Activated T-cell treated with anti-CD3 and anti-CD28 coated beads, Interleukin-2, amount 50 U/mL, for 1 hour (primary cell): Measurements from ENCODE around the gene GPR179.

Experiments used
- DNase-seq: peaks from one replicate; pipeline ENCODE4 v3.0.0-alpha.2; 2020

Gene GPR179

DNA sequence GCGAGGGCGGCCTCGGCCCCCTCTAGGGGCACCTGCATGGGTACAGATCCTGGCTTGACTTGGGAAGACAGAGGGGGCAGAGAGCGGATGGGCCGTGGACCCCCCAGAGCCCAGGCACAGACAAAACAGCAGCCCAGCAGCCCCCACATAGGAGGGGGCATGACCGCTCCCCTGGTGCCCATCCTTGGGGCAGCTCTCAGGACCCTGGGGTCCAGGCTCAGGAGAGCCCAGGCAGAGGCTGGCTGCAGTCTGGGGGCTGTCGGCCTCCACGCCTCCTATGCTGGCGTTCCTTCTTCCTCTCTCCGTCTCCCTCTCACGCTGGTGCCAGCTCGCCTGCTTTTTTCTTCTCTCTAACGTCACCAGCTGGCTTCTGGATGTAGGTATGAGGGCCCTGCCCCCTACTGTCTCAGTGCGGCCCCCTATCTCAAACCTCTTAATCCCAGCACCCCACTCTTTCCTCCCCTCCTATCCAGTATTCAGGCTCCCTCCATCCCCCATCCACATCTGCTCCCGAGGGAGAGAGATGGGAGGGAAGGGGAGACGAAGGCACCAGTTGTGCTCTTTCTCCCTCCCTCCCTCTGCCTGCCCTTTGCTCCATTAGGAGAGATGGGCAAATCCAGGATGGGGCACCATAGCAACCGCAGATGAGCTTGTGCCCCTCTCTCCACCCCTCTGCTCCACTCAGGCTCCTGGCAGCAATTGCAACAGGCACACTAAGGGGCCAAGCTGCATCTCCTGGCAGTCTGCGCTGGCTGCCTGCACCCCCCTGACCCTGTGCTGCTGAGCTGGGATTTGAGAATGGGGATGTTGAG lies at the start of gene GPR179:
Gene GPR179, minus strand, starts transcription at position 349 of the 812 bp plus-strand sequence. Its CDS starts 167 bp downstream, at position 182.
- DNase-seq, result no peak

DNA sequence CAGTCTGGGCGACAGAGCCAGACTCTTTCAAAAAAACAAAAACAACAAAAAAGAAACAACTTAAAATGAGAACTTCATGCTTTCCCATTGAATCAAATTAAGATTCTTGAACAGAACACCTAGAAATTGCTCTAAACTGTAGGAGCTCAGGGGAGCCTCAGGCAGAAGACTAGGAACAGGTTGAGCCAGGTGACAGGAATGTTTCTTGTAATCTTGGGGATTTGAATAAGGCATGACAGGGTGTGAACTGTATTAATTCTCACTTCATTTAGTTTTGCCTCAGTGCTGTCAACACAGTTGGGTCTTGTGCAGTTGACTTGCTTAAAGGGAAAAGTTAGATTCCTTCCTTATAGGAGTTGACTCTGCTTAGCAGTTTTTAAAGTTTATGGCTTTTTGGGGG lies 35.7 kb upstream of the GPR179 start:
- DNase-seq, result no peak

GRCh38 chr17:38369124-38369886 lies 25.5 kb upstream of the GPR179 start:
- DNase-seq, result no peak

DNA sequence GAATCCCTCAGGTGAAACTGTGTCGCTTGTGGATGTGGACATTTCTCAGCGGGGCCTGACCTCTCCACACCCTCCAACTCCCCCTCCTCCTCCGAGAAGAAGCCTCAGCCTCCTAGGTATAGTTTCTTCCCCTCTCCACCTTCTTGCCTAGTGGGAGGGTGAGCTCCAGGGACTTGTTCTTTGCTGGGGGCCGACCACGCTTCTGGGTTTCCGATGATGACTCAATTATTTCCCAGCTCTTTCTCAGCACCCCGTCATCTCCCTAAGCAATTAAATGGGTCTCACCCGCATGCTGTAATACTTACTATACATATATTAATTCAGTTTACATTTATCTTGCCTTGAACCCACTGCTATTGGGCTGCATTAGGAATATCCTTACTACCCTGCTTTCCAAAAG lies 21.0 kb upstream of the GPR179 start:
- no peak for DNase-seq

- DNase-seq, result no peak
These were observed 19.3 kb upstream of the GPR179 start for GRCh38 chr17:38363016-38363415.

DNA sequence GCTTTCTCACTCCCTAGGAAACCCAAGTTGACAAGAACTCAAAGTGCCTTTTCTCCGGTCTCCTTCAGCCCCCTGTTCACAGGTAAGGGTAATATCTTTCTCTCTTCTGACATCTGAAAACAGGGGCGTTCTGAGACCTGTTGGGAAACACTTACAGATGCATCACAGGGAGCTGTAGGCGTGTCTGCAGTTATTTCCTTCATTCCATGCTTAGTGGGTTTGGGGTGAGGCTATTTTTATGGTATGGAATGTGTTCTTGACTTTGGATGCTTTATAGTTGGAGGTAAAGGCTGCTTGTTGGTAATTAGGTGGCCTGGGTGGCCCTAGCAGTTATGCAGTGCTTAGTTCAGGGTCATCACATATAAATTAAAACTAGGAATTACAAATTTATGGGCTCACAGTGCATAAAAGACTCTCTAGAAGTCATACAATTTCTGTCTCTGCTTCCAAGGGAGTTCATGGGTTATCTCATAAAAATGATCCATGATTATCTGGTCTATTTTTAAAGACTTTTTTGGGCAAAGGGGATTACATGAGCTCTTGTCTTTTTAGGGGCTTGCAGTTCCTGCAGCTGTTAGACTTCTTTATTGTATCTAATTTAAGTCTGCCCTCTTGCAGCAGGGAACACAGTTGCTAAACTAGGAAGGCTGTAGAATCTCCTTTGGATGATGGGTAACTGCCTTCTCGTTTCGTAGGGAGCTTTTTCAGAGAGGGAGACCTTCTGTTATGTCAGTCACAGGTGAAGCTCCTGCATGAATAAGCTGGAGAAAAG lies 18.1 kb upstream of the GPR179 start:
- no peak for DNase-seq

DNA sequence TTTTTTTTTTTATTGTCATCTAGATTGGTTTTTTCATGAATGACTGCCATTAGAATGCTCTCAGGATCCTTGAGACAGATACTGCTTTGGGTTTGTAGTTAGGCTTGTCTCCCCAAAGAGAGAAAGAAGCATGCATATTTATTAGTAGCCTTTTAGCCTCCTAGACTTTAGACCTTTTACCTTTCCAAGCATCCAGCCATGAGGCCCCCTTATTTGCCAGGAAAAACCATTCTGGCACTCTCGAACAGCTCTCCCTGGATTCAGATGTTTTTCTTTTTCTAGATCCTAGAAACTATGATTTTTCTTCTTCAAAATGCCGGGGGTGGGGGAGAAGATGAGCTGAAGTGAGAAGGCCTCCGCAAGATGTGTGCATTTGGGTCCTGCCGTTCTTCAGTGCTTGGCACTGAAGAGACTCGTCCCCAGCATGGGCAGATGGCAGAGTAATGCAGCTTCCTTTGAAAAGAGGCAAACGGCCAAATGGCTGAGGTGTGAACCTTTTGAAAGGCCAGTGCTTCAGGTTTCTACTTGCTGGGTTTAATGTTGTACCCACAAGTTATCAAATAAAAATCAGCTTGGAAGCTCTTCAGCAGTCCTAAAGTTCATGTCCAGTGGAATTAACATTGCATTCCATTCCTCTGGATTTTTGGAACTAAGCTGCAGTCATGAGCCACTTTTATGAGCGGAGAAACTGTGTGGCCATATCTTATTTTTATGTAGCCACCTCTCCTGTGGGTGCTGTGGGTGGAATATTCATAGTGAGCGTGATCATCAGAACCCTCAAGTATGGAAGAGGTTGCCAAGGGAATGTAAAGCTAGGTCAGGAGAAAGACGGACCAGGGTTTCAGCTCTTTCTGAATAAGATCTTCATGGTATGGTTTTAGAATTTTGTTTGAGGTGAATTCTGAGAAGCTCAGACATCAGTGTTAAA lies 15.1 kb upstream of the GPR179 start:
- DNase-seq, result no peak

DNA sequence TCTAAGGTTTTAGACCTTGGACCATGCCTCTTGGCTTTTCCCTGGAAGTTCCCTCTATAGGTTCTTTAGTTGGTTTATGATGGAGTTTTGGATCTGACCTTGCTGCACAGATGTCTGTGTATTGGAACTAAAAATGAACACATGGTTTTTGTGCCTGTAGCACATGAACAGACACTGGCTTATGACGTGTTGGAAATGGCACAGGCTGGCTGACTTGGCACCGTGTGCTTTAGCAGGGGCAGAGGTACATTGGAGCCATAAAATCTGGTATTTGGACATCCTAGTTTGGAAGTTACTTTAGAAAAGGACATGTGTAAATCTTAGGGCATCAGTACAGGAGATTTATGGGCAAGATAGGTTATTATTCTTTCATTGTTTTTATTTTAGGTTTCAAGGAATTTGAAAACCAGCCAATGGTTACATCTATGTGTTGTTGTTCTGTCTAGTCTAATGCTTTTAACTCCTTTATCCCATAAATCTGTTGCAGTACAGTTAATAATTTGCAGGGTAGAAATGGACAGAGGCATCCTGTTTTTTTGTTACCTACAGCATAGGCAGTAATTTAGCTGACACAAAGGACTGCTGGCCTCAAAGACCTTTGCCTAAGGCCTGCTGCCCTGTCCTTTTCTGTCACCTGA lies 13.8 kb upstream of the GPR179 start:
- DNase-seq, result no peak

DNA sequence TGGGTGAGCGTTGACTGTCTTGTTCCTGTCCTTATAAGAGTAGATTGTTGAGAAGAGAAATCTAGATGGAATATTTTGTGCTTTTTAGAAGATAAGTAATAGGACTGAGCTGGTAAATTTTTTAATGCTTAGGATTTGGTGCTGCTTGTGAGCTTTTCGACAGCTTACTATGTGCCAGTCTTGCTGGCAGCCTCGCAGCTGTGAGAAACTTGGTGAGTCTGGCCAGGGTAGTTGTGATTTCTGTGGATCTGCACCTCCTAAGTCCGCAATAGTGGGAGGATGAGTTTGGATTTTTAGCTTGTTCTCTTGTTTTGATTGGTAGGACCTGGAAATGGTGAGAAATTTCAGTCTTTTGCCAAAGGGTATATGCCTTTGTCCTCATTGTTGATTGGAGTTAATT lies 11.5 kb upstream of the GPR179 start:
- DNase-seq, result no peak

GRCh38 chr17:38354466-38354865 lies 10.7 kb upstream of the GPR179 start:
- no peak for DNase-seq

GRCh38 chr17:38353668-38354067 lies 9.9 kb upstream of the GPR179 start:
- DNase-seq, result no peak

DNA sequence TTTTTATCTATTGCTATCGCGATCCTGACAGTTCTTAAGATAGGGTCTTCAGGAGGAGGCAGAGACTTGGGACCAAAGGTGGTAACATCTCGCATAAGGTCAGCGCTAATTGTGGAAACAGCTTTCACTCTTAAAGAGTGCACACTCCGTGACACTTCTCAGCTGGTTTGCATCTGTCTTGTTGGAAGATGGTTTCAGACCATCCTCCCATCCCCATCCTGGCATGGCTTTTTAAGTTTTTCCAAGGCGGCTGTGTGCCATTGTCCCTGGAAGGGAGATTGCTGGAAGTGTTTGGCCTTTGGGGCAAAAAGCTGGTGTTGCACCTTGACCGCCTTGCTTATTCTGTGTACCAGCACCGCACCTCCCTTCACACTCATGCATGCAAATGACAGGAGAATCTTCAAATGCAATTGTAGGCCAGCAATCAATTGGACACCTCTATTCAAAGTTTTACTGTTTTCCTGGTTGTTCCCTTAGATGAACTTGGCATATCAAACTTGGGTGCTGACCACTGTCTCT lies 9.4 kb upstream of the GPR179 start:
- DNase-seq, result no peak

DNA sequence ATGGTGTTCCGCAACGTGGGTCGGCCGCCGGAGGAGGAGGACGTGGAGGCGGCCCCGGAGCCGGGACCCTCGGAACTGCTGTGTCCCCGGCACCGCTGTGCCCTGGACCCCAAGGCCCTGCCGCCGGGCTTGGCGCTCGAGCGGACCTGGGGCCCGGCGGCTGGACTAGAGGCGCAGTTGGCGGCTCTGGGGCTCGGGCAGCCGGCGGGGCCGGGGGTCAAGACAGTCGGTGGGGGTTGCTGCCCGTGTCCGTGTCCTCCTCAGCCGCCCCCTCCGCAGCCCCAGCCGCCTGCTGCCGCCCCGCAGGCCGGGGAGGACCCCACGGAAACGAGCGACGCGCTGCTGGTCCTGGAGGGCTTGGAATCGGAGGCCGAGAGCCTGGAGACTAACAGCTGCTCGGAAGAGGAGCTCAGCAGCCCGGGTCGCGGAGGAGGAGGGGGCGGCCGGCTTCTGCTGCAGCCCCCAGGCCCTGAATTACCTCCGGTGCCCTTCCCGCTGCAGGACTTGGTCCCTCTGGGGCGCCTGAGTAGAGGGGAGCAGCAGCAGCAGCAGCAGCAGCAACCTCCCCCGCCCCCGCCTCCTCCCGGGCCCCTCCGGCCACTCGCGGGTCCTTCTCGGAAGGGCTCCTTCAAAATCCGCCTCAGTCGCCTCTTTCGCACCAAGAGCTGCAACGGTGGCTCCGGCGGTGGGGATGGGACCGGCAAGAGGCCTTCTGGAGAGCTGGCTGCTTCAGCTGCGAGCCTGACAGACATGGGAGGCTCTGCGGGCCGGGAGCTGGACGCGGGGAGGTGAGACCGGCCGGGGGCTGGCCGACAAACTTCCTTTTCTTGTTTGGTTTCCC lies 8.7 kb upstream of the GPR179 start:
- peak; percentile 30 for DNase-seq

DNA sequence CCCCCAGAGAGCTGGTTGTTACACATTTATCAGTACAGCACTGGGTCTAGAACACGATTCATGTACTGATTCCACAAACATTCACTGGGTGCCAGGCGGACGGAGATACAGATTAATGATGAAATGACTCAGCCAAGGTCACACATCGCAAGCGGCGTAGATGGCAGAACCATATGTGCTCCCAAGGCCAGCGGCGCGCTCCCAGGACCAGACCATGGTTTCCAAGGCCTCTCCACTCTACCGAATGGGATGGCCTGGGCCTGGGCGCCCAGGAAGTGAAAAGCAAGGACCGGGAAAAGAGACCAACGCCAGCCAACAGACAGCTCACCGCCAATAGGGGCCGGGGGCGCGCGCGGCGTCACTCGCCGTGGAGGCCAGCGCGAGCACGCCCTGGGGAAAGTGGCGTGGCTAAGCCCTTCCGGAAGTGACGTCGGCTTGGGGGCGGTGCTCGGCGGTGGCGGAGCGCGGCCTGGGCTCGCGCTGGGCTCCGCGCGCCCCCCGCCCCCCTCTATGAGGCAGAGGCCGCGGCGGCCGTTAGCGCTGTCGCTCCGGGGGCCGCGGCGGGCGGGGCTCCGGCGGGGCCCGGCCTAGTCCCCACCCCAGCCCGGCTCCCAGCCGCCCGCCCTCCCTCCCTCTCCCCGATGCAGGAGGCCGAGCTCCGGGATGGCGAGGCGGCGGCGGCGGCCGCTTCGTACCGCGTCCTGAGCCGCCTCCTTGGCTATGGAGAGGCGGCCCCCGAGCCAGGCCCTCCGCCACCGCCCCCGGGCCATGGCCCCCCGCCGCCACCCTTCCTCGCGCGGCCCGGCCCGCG lies 7.9 kb upstream of the GPR179 start, which contains the start of gene SOCS7:
Gene SOCS7, plus strand, starts transcription at position 433 of the 811 bp plus-strand sequence. Its CDS starts 209 bp downstream, at position 642.
- DNase-seq, result peak; percentile 94

GRCh38 chr17:38350035-38350434 lies 6.3 kb upstream of the GPR179 start:
- no peak for DNase-seq

DNA sequence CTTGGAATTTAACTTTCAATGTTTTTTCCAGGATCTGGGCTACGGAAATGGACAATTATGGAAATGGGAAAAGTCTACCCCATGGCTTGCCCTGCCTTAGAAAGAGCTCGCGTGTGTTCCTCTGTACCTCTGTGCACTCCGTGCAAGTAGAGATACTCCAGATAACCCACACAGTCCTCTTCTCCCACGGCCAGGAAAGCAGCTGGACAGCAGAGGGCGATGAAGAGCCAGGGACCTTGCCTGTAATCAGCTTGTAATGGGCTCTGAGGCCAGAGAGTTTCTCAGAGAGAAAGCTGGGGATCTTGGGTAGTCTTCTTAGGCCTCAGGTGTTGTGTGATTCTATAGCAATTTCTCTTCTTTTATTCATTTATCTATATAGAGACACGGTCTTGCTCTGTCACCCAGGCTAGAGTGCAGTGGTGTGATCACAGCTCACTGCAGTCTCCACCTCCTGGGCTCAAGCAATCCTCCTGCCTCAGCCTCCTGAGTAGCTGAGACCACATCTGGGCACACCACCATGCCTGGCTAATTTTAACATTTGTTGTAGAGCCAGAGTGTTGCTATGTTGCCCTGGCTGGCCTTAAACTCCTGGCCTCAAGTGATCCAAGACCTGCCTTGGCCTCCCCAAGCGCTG lies 5.5 kb upstream of the GPR179 start:
- peak; percentile 84 for DNase-seq

DNA sequence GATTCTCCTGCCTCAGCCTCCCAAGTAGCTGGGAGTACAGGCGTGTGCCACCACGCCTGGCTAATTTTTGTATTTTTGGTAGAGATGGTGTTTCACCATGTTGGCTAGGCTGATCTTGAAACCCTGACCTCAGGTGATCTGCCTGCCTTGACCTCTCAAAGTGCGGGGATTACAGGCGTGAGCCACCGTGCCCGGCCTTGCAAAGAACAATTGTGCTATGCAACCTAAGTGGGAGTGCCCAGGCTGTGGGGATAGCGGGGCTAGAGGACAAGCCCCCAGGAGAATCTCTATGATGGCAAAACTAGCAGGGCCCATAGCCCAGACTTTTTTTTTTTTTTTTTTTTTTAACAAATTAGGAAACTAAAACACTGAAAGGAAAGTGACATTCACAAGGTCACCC lies 2.0 kb upstream of the GPR179 start:
- DNase-seq, result no peak

DNA sequence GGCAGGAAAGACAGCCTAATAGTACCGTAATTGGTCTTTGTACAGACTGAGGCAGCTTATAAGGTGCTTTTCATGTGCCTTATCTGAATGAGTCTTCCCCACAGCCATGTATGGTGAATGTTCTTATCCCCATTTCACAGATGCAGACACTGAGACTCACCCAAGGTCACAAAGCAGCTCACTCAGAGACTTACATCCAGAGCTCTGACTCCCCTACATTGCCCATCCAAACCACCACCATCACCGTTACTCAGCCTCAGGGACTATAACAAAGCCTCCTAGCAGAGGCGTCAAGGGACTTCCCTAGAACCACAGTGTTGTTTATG lies 627 bp upstream of the GPR179 start:
- no peak for DNase-seq
